LNCAP (cell line): ENCODE measurements around the gene PNMA8A.

ENCODE experiments used
- TF ChIP-seq, protein P1 (sequence below): fragments of 450-650 bp; IDR thresholded peaks from 2 replicates; pipeline ENCODE4 v1.5.1; 2017; ENCODE audit warnings: mild to moderate bottlenecking

The PNMA8A gene

DNA sequence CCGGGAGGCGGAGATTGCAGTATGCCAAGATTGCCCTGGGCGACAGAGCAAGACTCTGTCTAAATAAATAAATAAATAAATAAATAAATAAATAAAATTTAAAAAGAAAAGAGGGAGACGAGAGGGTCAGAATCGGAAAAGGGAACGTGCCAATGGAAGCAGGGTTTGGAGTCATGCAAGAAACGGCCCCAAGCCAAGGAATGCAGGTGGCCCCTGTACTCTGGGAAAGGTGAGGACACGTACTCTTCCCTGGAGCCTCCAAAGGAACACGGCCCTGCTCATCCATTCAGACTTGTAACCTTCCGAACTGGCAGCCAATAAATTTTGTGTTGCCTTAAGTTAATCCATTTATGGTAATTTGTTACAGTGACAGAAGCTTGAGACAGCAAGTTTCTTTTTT is 22.8 kb downstream of the PNMA8A start:
- TF ChIP-seq, protein P1, sequence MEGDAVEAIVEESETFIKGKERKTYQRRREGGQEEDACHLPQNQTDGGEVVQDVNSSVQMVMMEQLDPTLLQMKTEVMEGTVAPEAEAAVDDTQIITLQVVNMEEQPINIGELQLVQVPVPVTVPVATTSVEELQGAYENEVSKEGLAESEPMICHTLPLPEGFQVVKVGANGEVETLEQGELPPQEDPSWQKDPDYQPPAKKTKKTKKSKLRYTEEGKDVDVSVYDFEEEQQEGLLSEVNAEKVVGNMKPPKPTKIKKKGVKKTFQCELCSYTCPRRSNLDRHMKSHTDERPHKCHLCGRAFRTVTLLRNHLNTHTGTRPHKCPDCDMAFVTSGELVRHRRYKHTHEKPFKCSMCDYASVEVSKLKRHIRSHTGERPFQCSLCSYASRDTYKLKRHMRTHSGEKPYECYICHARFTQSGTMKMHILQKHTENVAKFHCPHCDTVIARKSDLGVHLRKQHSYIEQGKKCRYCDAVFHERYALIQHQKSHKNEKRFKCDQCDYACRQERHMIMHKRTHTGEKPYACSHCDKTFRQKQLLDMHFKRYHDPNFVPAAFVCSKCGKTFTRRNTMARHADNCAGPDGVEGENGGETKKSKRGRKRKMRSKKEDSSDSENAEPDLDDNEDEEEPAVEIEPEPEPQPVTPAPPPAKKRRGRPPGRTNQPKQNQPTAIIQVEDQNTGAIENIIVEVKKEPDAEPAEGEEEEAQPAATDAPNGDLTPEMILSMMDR = no peak

DNA sequence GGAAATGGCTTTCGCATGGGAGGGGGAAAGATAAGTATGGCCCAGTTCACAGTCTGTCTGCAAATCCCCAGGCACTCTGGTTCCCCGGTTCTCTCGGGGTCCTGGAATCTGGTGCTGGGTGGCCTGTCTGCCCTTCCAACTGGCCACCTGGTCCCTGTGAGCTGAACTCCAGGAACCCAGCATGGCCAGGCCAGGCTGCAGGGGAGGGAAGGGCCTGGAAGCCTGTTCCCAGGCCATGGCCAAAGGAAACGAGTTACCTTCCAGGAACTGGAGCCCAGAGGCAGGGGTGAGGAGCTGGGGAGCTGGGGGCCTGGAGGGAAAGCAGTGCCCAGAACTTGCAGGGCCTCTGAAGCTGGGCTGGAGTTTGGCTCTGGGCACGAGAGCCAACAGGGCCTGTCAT is 23.5 kb downstream of the PNMA8A start:
- TF ChIP-seq, protein P1 = no peak

DNA sequence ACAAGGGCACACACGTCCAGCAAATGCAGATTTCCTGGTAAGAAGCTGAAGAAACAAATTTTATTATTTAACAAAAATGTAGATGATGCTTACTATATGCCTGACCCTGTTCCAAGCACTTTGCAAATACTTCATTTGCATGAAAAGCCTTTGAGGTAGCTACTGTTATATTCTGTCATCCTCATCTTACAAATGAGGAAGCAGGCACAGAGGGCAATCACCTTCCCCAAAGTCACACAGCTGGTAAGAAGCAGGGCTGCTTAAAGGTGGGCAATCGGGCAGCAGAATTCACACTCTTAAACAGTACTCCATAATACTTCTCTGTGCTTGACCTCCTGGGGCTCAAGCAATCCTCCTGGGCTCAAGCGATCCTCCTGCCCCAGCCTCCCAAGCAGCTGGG is 24.4 kb downstream of the PNMA8A start:
- TF ChIP-seq, protein P1 = no peak

DNA sequence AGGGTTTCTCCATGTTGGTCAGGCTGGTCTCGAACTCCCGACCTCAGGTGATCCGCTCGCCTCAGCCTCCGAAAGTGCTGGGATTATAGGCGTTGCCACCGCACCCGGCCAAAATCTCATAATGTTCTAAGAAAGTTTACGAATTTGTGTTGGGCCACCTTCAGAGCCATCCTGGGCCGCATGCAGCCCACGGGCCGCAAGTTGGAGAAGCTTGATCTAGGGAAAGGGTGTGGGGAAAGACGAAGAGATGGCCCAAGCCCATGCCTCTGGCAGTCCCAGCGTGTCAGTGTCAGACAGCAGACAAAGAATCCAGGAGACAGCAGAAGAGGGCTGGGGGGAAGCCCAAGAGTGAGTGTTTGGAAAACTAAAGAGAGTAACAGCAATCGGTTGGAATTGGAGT is 25.3 kb downstream of the PNMA8A start:
- TF ChIP-seq, protein P1 = no peak

DNA sequence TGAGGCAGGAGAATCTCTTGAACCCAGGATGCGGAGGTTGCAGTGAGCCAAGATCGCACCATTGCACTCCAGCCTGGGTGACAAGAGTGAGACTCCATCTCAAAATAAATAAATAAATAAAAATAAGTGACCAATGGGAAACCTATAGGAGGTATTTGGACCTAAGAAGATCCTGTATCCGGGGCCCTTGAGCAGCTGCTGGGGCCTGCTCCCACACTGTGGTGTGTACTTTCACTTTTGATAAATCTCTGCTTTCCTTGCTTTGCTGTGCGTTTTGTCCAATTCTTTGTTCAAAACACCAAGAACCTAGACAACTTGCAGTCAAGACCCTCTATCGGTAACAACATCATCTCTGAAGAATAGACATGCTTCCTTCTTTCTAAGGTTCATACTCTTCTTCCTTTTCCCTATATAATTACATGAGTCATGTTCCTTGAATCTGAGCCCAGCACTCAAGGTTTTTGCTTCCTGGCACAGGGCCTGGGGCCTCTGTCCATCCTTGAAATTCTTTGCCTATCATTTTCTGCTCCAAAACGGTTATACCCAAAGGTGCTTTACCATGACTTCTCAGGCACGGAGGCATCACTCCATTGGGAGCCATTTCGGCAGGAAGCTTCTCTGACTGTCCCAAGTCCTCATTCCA is 28.4 kb downstream of the PNMA8A start:
- TF ChIP-seq, protein P1 = no peak

DNA sequence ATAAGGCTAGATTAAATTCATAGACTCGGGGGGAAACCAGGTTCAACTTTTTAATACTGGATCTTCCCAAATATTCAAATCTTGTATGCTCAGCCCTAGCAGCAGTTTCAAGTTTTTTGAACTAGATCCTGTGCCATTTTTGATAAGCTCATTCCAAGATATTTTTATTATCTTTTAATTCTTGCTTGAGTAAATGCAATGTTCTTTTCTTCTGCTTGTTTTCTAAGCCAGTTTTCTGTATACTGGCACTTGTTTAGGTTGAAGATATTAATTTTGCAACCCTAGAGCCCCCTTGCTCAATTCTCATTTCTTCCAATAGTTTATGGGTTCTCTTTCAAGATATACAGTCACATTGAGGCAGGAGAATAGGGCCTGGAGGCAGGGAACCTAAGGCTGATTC is 29.5 kb downstream of the PNMA8A start:
- TF ChIP-seq, protein P1 = no peak

DNA sequence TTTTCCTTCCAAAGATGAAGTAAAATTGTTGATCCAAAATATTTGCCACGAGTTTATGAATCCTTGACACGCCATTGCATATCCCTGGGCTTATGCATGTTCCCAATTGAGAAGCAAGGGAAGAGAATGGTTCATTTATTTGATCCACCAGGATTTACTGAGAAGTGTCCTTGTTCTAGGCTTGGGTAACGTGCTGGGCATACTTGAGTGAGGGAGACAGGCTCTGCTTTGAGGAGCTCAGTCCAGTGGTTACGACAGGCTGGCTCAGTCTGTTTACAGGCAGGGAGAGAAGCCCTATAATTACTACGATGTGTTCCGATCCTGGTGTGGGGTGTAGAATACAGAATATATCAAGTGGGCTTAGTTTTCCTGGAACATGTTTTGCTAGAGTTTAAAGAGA is 36.4 kb downstream of the PNMA8A start:
- TF ChIP-seq, protein P1 = no peak

DNA sequence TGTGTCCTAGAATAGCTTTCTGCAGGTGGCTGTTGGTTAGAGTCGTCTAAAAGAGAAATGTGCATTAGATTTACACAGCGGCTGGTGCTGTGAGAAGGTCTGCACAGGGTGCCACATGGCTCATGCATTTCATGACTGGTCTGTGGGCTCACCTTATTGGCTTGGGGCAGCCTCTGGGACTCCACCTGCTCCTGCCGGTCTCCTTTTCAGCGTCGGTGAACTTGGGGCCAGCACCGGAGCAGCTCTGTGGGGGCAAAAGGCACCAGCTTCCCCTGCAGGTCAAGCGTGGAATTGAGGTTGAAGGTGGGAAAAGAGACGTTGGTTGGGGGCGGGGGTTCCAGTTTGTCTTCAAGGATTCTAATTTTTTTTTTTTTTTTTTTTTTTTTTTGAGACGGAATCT is 39.5 kb downstream of the PNMA8A start:
- TF ChIP-seq, protein P1 = no peak
